KMS-11 (cell line): Measurements from ENCODE around the gene DMXL2.

Source experiments
- H2AFZ ChIP-seq: fragments of 200-600 bp; sonication (generic); 2 replicates; pipeline ENCODE4 v1.6.1; 2016; ENCODE audit warnings: antibody characterized with exemption, mixed run types, low read depth
- H3K27ac ChIP-seq: fragments of 200-600 bp; sonication (generic); 2 replicates; pipeline ENCODE4 v1.6.1; 2016; ENCODE audit warnings: mild to moderate bottlenecking, mixed run types
- H3K27me3 ChIP-seq: fragments of 200-600 bp; sonication (generic); 2 replicates; pipeline ENCODE4 v1.6.1; 2017; ENCODE audit warnings: mild to moderate bottlenecking, low read depth, mixed run types, moderate library complexity; ENCODE audit not compliant: insufficient read depth
- H3K36me3 ChIP-seq: fragments of 200-600 bp; sonication (generic); 2 replicates; pipeline ENCODE4 v1.6.1; 2017; ENCODE audit warnings: mild to moderate bottlenecking, mixed run types; ENCODE audit not compliant: insufficient read depth
- H3K4me1 ChIP-seq: fragments of 200-600 bp; sonication (generic); 2 replicates; pipeline ENCODE4 v1.6.1; 2016; ENCODE audit warnings: mild to moderate bottlenecking, low read depth, mixed run types; ENCODE audit not compliant: poor library complexity, severe bottlenecking
- H3K4me2 ChIP-seq: fragments of 200-600 bp; sonication (generic); 2 replicates; pipeline ENCODE4 v1.7.0; 2016; ENCODE audit warnings: mild to moderate bottlenecking, mixed run types
- H3K4me3 ChIP-seq: fragments of 200-600 bp; sonication (generic); IDR thresholded peaks from 2 replicates; pipeline ENCODE4 v1.6.1; 2017; ENCODE audit warnings: low read depth, low read length, mixed read lengths; ENCODE audit not compliant: insufficient read depth
- H3K79me2 ChIP-seq: fragments of 200-600 bp; sonication (generic); 2 replicates; pipeline ENCODE4 v1.6.1; 2016; ENCODE audit warnings: low read depth, mixed run types; ENCODE audit not compliant: insufficient read depth
- H3K9ac ChIP-seq: fragments of 200-600 bp; sonication (generic); 2 replicates; pipeline ENCODE4 v1.6.1; 2016; ENCODE audit warnings: mild to moderate bottlenecking, mixed run types
- H4K20me1 ChIP-seq: fragments of 200-600 bp; sonication (generic); 2 replicates; pipeline ENCODE4 v1.6.1; 2016; ENCODE audit warnings: mild to moderate bottlenecking, mixed run types; ENCODE audit not compliant: insufficient read depth
- TF ChIP-seq, protein P1 (sequence below): fragments of 200-600 bp; sonication (generic); conservative IDR thresholded peaks from 2 replicates; pipeline ENCODE4 v1.6.1; 2017; ENCODE audit warnings: low read depth, mild to moderate bottlenecking, antibody characterized with exemption, low read length, moderate library complexity, mixed read lengths

DMXL2 gene

DNA sequence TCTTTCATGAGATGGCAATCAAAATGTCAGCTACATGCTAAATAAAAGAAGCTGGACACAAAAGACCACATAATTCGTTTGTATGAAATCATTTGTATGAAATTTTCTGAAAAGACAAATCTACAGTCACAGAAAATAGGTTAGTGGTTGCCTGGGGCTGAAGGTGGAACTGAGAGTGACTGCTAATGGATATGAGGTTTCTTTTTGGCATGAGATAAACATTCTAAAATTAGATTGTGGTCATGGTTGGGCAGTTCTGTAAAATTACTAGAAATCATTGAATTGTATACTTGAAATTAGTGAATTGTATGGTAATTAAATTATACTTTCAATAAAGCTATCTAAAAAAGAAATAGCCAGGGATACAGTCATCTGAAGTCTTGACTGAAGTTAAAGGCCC, 2.7 kb upstream of the DMXL2 start:
- H3K4me2 ChIP-seq = peak overlapping the region; percentile 83
- TF ChIP-seq, protein P1, sequence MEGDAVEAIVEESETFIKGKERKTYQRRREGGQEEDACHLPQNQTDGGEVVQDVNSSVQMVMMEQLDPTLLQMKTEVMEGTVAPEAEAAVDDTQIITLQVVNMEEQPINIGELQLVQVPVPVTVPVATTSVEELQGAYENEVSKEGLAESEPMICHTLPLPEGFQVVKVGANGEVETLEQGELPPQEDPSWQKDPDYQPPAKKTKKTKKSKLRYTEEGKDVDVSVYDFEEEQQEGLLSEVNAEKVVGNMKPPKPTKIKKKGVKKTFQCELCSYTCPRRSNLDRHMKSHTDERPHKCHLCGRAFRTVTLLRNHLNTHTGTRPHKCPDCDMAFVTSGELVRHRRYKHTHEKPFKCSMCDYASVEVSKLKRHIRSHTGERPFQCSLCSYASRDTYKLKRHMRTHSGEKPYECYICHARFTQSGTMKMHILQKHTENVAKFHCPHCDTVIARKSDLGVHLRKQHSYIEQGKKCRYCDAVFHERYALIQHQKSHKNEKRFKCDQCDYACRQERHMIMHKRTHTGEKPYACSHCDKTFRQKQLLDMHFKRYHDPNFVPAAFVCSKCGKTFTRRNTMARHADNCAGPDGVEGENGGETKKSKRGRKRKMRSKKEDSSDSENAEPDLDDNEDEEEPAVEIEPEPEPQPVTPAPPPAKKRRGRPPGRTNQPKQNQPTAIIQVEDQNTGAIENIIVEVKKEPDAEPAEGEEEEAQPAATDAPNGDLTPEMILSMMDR = no peak

DNA sequence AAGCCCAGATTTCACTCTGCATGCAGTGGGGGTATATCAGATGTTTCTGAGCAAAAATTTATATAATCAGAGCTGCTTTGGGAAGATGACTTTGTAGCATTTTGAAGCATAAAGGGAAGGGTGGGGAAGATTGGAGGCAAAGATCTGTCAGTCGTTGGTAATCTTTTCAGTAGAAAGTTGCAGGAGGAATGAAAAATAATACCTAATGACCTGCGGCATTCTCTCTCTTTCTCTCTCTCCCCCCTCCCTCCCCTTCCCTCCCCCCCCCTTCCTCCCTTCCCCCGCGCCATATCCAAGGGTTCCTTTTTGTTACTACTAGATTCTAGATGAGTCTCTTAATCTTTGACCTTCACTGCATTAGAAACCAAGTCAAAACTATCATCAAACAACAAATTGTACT, 1.5 kb upstream of the DMXL2 start:
- H3K9ac ChIP-seq = no peak overlapping the region
- no peak overlapping the region for H3K4me3 ChIP-seq
- H2AFZ ChIP-seq = no peak overlapping the region

More for the DNA sequence above, 2.7 kb upstream of the DMXL2 start:
- Histone ChIP-seq H3K79me2 (no peaks in the 10 kb centered on the region), H2AFZ (peak overlapping the region; percentile 54; the same call in 1 of the 2 replicates), H3K4me1 (peaks cover 51% of the 10 kb centered on the region), H3K4me3 (no peak overlapping the region), H3K36me3 (no peaks in the 10 kb centered on the region), H3K27ac (peak overlapping the region; percentile 54), H3K9ac (no peak overlapping the region), H4K20me1 (no peaks in the 10 kb centered on the region), H3K27me3 (no peaks in the 10 kb centered on the region; the same call in 1 of the 2 replicates)

DNA sequence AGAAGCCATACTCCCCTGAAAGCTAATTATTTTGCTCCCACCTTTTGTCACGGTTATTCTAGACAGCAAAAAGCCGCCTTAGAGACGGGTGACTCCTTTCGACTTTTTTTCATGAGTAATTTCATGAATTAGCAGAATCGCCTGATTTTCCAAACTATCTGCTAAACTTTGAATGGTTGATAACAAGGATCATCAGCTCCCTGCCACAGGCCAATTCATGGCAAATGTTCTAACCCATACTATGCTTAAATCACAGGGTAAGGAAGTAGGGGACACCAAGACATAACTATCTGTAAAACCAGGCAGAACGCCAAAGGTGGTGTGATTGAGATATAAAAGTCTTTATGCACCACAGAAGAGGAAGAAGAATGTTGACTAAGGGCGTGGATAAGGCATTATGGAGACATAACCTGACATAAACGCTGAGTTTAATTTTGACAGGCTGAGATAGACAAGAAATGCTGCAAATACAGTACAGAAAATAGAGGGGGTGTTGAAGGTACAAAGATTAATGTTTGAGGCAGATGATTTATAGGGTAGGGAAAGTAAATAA, 891 bp upstream of the DMXL2 start:
- peak overlapping the region; percentile 38 for H3K4me2 ChIP-seq
- peak overlapping the region; percentile 43; the same call in 1 of the 2 replicates for H3K9ac ChIP-seq
- TF ChIP-seq, protein P1 = no peak
- H3K36me3 ChIP-seq = no peaks in the 10 kb centered on the region
- H3K27me3 ChIP-seq = no peaks in the 10 kb centered on the region; the same call in 1 of the 2 replicates
- no peak overlapping the region for H3K27ac ChIP-seq
- H4K20me1 ChIP-seq = no peaks in the 10 kb centered on the region
- no peak overlapping the region for H3K4me3 ChIP-seq
- no peaks in the 10 kb centered on the region for H3K79me2 ChIP-seq
- H3K4me1 ChIP-seq = peaks cover 54% of the 10 kb centered on the region
- peak overlapping the region; percentile 94 for H2AFZ ChIP-seq

More for the DNA sequence above, 1.5 kb upstream of the DMXL2 start:
- TF ChIP-seq, protein P1 = no peak
- no peaks in the 10 kb centered on the region; the same call in 1 of the 2 replicates for H3K27me3 ChIP-seq
- peak overlapping the region; percentile 83 for H3K4me2 ChIP-seq
- H3K27ac ChIP-seq = no peak overlapping the region
- no peaks in the 10 kb centered on the region for H4K20me1 ChIP-seq
- H3K36me3 ChIP-seq = no peaks in the 10 kb centered on the region
- H3K79me2 ChIP-seq = no peaks in the 10 kb centered on the region
- H3K4me1 ChIP-seq = peaks cover 54% of the 10 kb centered on the region

DNA sequence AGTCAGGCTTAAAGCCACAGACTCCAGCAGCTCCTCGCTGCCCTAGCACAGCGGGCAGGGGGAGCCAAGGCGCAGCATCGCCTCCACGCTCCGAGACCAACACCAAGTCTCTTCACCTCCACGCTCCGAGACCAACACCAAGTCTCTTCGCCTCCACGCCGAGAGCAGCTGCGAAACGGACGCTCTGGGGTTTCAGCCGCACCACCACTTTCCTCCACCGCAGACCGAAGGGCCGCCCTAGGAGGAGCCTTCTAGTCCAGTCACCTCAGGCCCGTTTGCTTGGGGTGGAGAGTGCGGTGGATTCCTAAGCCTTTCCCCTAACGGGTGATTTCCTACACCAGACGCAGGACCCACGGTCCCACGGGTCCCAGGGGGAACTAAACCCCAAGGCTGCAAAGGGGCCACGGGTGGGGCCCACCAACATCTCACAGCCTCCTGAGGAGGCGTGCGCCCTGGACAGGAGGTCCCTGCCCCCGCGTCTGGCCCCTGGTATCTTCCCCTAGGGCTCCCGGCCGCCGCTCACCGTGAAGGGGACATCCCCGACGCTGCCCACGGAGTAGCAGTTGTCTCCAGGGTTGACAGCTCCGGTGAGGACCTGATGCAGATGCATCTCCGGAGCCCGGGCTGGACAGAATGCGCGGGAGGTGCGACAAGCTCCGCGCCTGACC, 501 bp downstream of the DMXL2 start:
- Histone ChIP-seq H3K79me2 (no peaks in the 10 kb centered on the region), H3K4me2 (peak overlapping the region; percentile 89), H3K4me3 (no peak overlapping the region), H3K27ac (peak overlapping the region; percentile 36), H4K20me1 (no peaks in the 10 kb centered on the region), H2AFZ (peak overlapping the region; percentile 94), H3K36me3 (no peaks in the 10 kb centered on the region), H3K27me3 (no peaks in the 10 kb centered on the region; the same call in 1 of the 2 replicates), H3K9ac (peak overlapping the region; percentile 43; the same call in 1 of the 2 replicates), H3K4me1 (peaks cover 54% of the 10 kb centered on the region)
- TF ChIP-seq, protein P1 = no peak
